CD4-positive, alpha-beta T cell (primary cell): ENCODE data around the gene NHS. TPM values are rescaled to one million over a fixed set of nuclear protein-coding genes. Genes with fewer than 3 reads are reported as not detected.

Experiments used
- ATAC-seq: fragments of 200-7000 bp; cut with Tn5 transposase; one replicate; pipeline ENCODE4 v1.10.0; 2022; ENCODE audit warnings: mild to moderate bottlenecking; ENCODE audit not compliant: poor library complexity
- CTCF ChIA-PET: fragments of 350-600 bp; sonication (Branson Sonifier 250); formaldehyde crosslinking; loops from one replicate; lab custom pipeline; 2021; ENCODE audit warnings: antibody characterized with exemption, inconsistent platforms; lab: Charles Lee
- POLR2A ChIA-PET: fragments of 350-600 bp; sonication (Branson Sonifier 250); formaldehyde crosslinking; loops from one replicate; lab custom pipeline; 2021; ENCODE audit warnings: antibody characterized with exemption, inconsistent platforms; lab: Charles Lee
- DNase-seq, 14 experiments: peaks; one replicate each; pipeline ENCODE4 v3.0.0-alpha.2; 2013 to 2020; ENCODE audit warnings: mixed read lengths in 2 of 14
- H3K27ac ChIP-seq, 2 donors: one replicate each; pipeline versions ENCODE4 v1.5.1 to v1.7.0; 2013; ENCODE audit warnings: low read length in 2 of 2, low read depth in 1 of 2, mild to moderate bottlenecking in 1 of 2
- H3K27me3 ChIP-seq, 2 experiments: 1 replicate in 1 of 2; 2 replicates in 1 of 2; pipeline versions ENCODE4 v1.6.1 to v1.7.0; 2013; ENCODE audit warnings: low read length in 2 of 2, control low read depth in 1 of 2, mild to moderate bottlenecking in 1 of 2, moderate library complexity in 1 of 2; ENCODE audit not compliant: insufficient read depth in 2 of 2, control insufficient read depth in 1 of 2
- H3K36me3 ChIP-seq: one replicate; pipeline ENCODE4 v1.6.1; 2013; ENCODE audit warnings: low read length, control low read depth; ENCODE audit not compliant: insufficient read depth
- H3K4me1 ChIP-seq: one replicate; pipeline ENCODE4 v1.6.1; 2013; ENCODE audit warnings: low read length, control low read depth; ENCODE audit not compliant: insufficient read depth
- H3K4me3 ChIP-seq: one replicate; pipeline ENCODE4 v1.5.1; 2013; ENCODE audit warnings: mild to moderate bottlenecking, low read length, moderate library complexity
- H3K9me3 ChIP-seq, 2 experiments: 1 replicate in 1 of 2; 2 replicates in 1 of 2; pipeline versions ENCODE4 v1.6.1 to v1.7.0; 2013; ENCODE audit warnings: low read length in 2 of 2, mild to moderate bottlenecking in 2 of 2, control low read depth in 1 of 2, moderate library complexity in 1 of 2; ENCODE audit not compliant: control insufficient read depth in 1 of 2, insufficient read depth in 1 of 2
- H3K27ac Mint-ChIP-seq: one replicate; pipeline ENCODE4 v1.8.0; 2020; ENCODE audit warnings: mixed read lengths
- H3K27me3 Mint-ChIP-seq: one replicate; pipeline ENCODE4 v1.8.0; 2021; ENCODE audit warnings: mixed read lengths
- H3K36me3 Mint-ChIP-seq: one replicate; pipeline ENCODE4 v1.8.0; 2021; ENCODE audit warnings: low read depth, mixed read lengths
- H3K4me1 Mint-ChIP-seq: one replicate; pipeline ENCODE4 v1.8.0; 2021; ENCODE audit warnings: low read depth, mixed read lengths
- H3K4me3 Mint-ChIP-seq: one replicate; pipeline ENCODE4 v1.8.0; 2020; ENCODE audit warnings: mild to moderate bottlenecking, mixed read lengths
- H3K9me3 Mint-ChIP-seq: one replicate; pipeline ENCODE4 v1.8.0; 2020; ENCODE audit warnings: mixed read lengths
- CTCF ChIP-seq: fragments of 200-600 bp; IDR thresholded peaks from one replicate; pipeline ENCODE4 v1.8.0; 2022; ENCODE audit warnings: antibody characterized with exemption, mild to moderate bottlenecking
- intact Hi-C, 2 experiments: fragments of 100-400 bp; cut with DNase I in 1 of 2; cut with micrococcal nuclease in 1 of 2; formaldehyde crosslinking; loops; one replicate each; pipeline versions ENCODE4 v1.15.1 to v1.9.0; 2023 to 2025; cut with DNase I, micrococcal nuclease
- total RNA-seq, 174 experiments: library from RNA in 2 of 174; stranded (reverse) in 2 of 174; gene quantifications; one replicate each; pipeline ENCODE4 v1.2.3 and lab custom pipeline; 2021 to 2026

Gene NHS
- total RNA-seq, 2 experiments from 2014 or later, result 0.36 to 0.53 TPM

- Histone ChIP-seq H3K27me3 (no peaks in the 10 kb centered on the region), H3K27ac (no peak overlapping the region), H3K4me1 (no peaks in the 10 kb centered on the region), H3K9me3 (no peaks in the 10 kb centered on the region), H3K4me3 (no peak overlapping the region), H3K36me3 (no peaks in the 10 kb centered on the region)
- CTCF ChIA-PET, result no interaction called here
- Mint-ChIP-seq H3K4me1 (no peaks in the 10 kb centered on the region), H3K9me3 (no peaks in the 10 kb centered on the region), H3K27me3 (peaks cover 4% of the 10 kb centered on the region), H3K36me3 (no peaks in the 10 kb centered on the region), H3K27ac (no peak overlapping the region), H3K4me3 (no peak overlapping the region)
- POLR2A ChIA-PET, result no interaction called here
- no peak for TF ChIP-seq CTCF
- no peak for ATAC-seq
- no peak for DNase-seq
- intact Hi-C loops, result no loop called here
Measured at GRCh38 chrX:17462881-17463280, 87.9 kb downstream of the NHS start.

GRCh38 chrX:17464194-17464593 lies 89.2 kb downstream of the NHS start:
- ATAC-seq (no peak), DNase-seq (no peak)
- no peak for TF ChIP-seq CTCF
- H3K27me3 ChIP-seq, result no peaks in the 10 kb centered on the region
- intact Hi-C loops, result no loop called here
- H3K4me3 Mint-ChIP-seq, result no peak overlapping the region
- no peaks in the 10 kb centered on the region for H3K36me3 Mint-ChIP-seq
- no peaks in the 10 kb centered on the region for H3K9me3 Mint-ChIP-seq
- no peaks in the 10 kb centered on the region for H3K36me3 ChIP-seq
- H3K27ac ChIP-seq, result no peak overlapping the region
- peaks cover 4% of the 10 kb centered on the region for H3K27me3 Mint-ChIP-seq
- H3K4me3 ChIP-seq, result no peak overlapping the region
- H3K27ac Mint-ChIP-seq, result no peak overlapping the region
- H3K4me1 Mint-ChIP-seq, result no peaks in the 10 kb centered on the region
- H3K4me1 ChIP-seq, result no peaks in the 10 kb centered on the region
- ChIA-PET POLR2A (no interaction called here), CTCF (no interaction called here)
- no peaks in the 10 kb centered on the region for H3K9me3 ChIP-seq

- no peaks in the 10 kb centered on the region for H3K36me3 ChIP-seq
- no peak for DNase-seq
- H3K27ac ChIP-seq, result no peak overlapping the region
- H3K4me1 ChIP-seq, result no peaks in the 10 kb centered on the region
- no peak overlapping the region for H3K4me3 ChIP-seq
- ATAC-seq, result no peak
- H3K9me3 ChIP-seq, result no peaks in the 10 kb centered on the region
- intact Hi-C loops, result no loop called here
- no peak for TF ChIP-seq CTCF
- no peaks in the 10 kb centered on the region for H3K4me1 Mint-ChIP-seq
- CTCF ChIA-PET, result no interaction called here
- H3K9me3 Mint-ChIP-seq, result no peaks in the 10 kb centered on the region
- H3K27me3 ChIP-seq, result no peaks in the 10 kb centered on the region
- no peaks in the 10 kb centered on the region for H3K36me3 Mint-ChIP-seq
- no peaks in the 10 kb centered on the region for H3K27me3 Mint-ChIP-seq
- H3K27ac Mint-ChIP-seq, result no peak overlapping the region
- POLR2A ChIA-PET, result no interaction called here
- no peak overlapping the region for H3K4me3 Mint-ChIP-seq
Measured at GRCh38 chrX:17465201-17465600, 90.2 kb downstream of the NHS start.
